HG02970 (cell line): Measurements from ENCODE around the gene LNPEP.

Source experiments
- ATAC-seq: cut with Tn5 transposase; IDR thresholded peaks from one replicate; pipeline ENCODE4 v1.9.1; 2021; ENCODE audit warnings: mild to moderate bottlenecking, moderate library complexity, moderate number of reproducible peaks; ENCODE audit not compliant: unreplicated experiment, low FRiP score

The LNPEP gene

DNA sequence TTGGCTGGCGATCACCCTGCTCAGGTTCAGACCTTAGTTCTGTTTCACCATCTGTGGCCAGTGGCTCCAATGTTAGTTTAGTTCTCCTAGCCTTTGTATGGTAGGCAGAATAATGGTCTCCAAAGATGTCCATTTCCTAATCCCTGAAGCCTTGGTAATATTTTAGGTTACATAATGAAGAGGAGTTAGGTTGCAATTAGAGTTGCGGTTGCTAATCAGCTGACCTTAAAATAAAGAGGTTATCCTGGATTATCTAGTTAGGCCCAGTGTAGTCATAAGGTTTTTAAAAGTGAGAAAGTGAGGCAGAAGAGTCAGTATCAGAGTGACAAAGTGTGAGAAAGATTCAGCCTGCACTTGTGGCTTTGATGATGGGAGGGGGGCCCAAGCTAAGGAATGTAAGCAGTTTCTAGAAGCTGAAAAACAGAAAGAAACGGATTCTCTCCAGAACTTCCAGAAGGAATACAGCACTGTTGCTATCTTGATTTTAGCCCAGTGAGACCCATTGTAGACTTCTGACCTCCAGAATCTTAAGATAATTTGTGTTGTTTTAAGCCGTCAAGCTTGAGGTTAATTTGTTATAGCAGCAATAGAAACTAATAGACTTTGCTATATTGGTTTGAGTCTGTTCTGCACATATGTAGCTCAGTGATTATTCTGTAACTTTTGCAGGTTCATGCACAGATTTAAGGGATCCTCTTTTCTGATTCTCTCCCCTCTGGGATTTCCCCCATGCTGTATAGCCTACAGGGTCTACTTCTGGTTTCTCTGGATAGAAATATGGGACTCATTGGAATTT lies 21.6 kb downstream of the LNPEP start:
- ATAC-seq, result no peak

DNA sequence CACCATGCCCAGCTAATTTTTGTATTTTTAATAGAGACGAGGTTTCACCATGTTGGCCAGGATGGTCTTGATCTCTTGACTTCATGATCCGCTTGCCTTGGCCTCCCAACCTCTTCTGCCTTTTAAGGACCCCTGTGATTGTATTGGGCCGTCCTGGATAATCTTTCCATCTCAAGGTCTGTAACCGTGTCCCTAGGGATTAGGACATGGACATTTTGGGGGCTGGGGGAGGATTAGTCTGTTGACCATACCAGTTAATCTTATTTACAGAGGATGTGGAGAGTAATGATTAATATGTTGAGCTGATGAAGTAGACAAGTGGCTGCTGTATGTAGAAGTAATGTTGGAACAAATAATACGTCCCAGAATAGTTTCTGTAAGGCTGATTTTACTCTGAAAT lies 23.1 kb downstream of the LNPEP start:
- no peak for ATAC-seq

DNA sequence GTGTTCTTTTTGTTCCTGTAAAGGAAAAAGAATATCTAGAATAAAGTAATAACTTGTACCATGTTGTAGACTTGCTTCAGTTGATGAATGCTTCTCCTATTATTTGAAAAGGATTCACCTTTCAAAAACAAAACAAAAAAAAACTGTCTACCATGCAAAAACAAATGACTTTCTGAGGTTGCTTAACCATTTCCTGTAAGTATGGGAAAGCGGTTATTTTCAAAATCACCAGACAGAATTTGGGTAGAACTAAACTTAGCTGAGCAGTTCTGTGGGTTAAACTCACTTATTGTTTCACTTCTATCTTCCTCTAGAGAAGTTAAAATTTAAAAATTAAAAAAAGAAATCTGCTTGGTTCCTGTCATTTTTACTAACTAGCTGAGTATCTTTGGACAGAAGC lies 25.2 kb downstream of the LNPEP start:
- ATAC-seq, result no peak

DNA sequence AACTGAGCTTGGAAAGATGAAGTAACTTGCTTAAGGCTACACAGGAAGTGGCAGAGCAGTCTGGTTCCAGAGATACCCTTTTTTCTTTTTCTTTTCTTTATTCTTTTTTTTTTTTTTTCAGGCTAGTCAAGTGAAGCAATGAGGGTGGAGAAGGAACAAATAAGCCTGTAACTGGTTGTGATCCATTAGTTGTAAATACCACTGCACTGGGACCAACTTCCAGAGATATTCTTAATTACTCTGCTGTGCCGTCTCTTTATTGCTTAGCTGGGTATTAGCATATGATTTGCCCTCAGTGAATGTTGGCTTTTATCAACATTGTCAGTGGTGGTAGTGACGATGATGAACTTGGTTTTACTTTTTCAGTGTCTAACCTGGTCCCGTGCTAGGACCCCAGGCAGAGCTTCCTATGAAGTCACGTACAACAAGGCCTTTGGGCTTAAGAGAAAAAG lies 26.7 kb downstream of the LNPEP start:
- ATAC-seq, result no peak

DNA sequence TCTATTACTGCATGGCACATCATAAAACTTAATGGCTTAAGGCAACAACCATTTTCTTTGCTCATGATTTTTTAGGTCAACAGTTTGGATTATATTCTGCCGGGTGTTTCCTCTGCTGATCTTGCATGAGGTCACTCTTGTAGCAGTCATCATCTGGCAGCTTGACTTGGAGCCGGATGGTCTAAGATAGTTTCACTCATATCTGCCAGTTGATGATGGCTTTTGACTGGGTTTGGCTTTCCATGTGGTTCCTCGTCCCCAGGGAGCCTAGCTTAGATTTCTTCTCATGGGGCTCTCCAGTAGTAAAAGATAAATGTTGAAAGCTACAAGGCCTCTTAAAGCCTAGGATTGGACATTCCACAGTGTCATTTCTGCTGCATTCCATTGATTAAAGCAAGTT lies 27.4 kb downstream of the LNPEP start:
- ATAC-seq, result no peak

DNA sequence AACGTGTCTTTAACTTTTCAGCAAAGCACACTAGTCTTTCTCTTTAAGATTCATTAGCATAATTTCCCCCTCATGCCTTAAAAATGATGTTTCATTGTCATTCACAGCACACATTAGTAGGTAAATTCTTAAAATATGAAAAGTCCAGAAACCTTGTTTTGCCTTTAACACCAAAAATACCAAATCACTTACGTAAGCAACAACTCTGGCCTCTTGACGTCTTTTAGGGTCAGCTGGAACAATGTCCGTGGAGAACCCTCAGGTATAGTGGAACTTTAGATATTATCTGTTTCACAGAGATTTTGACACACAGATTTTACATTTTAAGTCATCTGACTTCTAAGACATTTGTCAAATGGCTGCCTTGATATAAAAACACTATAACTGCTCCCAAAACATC lies 30.9 kb downstream of the LNPEP start:
- ATAC-seq, result no peak

DNA sequence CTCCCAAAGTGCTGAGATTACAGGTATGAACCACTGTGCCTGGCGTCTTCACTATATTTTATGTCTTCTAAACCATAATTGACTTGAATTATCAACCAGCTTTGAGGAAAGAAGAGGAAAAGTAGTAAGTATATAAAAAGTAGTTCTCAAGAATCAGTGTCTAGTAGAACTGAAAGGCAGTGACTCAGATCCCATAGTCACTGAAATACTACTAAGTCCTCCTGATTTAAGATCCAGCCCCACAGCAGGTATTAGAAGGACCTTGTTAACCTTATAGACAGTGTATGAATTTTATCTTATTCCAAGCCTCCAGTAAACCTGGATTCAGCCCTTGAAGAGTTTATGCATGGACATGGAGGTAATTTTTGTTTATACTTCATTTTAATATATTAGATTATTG lies 31.5 kb downstream of the LNPEP start:
- no peak for ATAC-seq

DNA sequence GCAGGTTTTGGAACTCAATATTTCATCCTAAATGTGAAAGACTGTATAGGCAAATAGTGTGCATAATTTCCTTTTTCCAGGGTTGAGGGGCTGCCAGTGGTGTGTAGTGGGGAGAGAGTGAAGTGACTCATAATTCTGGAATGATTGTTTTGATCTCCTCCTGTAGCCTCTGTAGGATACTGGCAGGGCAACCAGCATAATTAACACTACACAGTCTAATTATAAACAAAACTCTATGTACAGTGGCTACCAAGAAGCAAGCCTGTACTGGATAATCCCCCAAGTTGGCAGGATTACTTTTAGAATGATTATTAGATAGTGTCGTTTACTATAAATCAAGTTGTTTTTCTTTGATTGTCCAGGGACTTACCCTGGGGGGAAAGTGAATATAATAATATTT lies 32.2 kb downstream of the LNPEP start:
- ATAC-seq, result no peak

DNA sequence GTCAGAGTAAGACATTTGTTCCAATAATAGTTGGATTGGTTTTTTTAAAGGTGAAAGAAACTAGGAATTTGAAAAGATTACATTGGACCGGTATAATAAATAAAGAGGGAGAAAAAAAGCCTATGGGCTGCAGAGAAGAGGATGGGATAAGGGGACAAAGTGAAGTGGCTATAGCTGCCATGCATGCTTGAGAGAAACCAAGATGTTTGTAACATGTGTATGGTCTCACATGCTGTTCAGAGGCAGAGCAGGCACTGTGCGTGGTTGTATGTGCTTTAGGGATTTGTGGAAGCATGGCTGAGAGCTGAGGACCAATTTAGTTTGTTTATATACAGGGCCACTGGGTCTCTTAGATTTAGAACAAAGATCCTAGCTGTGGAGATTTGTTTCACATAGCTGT lies 32.7 kb downstream of the LNPEP start:
- no peak for ATAC-seq

DNA sequence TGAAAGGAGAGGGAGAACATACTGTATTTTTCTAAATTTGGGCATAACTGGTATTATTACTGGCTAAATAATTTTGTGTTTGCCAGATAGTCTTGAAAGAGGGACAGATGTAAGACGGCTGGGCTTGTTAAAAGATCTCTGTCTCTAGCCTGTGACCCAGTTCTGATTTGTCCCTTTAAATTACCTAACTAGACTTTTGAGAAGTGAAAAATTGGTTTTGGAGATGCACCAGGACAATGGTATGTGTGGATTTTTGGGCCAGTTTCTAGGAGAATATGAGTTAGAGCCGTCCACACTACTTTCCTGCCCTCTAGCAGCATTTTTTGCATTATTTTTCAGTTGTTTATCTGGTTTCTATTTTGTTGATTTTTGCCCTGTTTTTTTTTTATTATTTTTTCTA lies 33.5 kb downstream of the LNPEP start:
- no peak for ATAC-seq

DNA sequence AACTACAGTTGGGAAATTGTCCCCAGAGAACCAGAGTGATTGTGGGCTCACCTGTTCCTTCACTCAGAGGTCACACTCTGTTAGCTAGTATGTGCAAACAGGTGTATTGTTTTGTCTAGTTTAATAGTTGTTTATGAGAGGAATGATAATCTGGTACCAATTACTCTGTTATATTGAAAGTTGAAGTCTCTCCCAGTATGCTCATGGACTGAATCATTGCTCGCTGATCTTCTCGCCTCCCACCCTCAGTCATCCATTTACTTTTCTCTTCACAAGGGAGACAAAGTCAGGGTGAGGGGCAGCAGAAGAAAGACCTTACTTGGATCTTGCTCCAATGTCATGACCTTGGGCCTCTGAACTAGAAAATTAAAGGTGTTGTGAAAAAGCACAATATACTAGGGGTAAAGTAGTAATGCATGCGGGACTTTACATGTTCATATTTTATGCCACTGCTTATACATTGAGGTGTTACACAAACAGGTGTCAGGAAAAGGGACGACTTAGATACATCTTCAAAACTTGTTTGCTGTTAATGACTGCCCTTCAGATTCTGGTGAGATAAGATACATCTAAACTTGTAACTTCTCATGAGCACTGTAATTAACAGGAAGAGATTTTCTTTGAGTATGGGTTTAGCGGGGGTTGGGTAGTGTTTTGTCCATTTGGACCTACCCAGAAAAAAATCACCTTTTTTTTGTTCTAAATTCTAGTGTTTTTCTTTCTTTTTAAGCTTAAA lies 36.9 kb downstream of the LNPEP start:
- no peak for ATAC-seq

DNA sequence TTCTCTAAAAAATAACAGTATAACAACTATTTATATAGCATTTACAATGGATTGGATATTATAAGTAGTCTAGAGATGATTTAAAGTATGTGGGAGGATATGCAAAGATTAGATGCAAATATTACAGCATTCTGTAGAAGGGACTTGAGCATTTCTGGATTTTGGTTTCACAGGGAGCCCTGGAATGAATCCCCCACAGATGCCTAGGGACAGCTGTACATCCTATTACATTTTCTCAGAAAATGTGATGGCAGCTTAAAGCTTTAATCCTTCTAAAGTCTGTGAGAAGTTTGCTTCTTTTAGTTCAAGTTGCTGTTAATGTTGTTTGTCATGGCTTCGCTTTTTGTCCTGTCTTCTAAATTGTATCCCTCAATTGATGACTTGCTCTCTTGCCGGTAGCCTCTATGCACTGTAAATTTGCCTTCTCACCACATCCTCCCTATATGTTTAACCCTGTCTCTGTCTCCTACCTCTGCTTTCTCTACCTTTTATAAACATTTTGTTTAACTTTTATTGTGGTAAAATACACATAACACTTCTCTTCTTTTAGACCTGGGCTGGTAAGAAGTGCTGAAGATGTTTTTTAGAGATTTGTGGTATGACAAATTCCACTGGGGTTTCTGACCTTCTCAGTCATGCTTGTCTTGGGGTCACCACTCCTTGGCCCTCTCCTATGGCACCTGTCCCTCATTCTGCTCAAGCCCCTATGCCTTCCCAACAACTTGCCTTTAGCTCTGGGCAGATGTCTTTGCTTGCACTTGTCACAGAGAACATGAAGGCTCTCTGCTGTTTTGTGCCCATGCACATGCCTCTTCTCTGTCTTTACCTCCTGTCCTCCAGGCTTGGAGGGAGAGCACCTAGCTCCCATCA lies 37.9 kb downstream of the LNPEP start:
- no peak for ATAC-seq

DNA sequence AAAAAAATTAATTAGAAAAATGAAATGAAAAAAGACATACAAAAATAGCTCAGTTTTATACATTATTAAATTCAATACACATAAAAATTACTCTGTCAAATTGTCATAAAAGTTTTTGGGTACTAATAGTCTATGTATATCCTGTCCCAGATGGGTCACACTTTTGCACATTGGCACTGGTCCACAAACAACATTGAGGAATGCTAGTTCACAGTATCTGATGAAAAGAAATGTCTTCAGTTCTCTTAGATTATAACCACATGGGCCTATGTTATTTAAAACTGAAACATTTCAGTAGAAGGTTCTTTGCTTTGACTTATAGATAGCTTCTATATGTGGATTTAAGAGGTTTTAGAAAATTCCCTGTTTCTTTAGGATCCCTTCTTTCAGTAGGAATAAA lies 39.8 kb downstream of the LNPEP start:
- no peak for ATAC-seq

DNA sequence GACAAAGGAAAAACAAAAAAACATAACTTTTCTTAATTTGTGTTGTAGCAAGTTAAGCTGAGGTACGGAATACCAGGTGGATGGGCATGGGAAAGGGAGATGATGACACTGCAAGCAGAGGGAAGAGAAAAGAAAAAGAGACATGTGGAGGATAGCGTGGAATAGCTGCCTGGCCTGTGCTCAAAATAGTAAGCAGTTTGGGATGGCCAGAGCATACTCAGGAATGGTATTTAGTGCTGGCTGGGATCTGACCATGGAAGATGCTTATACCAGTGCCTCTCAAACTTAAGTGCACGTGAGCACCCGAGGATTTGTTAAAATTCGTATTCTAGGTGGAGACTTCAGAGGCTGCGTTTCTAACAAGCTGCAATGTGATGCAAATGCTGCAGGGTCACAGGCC lies 41.3 kb downstream of the LNPEP start:
- ATAC-seq, result no peak

DNA sequence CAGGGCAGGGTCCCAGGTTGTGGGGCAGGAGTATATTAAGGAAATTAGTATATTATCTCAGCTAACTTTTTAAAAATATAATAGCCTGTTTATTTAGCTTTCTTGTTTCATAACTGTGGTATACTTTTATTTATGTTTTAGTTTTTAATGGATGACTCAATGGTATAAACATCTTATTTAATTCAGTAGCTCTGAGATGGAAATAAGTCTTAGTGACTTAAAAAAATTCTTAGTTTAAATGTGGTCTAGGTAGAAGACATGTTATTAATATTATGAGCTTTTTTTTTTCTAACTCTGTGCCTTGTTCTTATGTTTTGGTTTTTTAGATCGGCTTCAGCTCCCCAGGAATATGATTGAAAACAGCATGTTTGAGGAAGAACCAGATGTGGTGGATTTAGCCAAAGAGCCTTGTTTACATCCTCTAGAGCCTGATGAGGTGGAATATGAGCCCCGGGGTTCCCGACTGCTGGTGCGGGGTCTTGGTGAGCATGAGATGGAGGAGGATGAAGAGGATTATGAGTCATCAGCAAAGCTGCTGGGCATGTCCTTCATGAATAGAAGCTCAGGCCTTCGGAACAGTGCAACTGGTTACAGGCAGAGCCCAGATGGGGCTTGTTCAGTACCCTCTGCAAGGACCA lies 43.1 kb downstream of the LNPEP start:
- ATAC-seq, result no peak

DNA sequence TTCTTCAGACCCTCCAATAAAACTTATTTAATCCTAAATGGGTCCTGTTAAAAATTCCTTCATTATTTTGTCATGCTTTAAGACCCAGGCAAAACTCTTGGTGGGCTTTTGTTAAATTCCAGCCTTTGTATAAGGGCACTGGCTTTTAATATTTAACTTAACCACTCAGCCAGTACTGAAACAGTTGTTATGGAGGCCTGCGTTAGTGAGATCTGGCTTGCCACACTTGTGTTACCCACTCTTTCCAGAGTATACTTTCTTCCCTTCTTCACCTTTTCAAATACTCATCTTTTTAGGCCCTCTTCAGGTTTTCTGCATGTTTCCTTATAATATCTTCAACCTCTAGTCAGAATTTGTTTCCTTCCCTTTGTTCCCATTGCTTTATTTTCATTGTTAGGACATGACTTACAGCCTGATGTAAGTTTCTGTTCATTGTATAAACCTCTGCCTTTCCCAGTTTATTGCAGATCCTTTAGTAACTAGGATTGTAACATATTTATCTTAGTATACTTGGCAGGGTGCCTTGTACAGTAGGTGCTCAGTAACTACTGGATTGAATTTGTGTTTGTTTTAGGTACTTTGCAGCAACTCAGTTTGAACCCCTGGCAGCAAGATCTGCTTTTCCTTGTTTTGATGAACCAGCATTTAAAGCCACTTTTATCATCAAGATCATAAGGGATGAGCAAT lies 48.8 kb downstream of the LNPEP start:
- ATAC-seq, result no peak

DNA sequence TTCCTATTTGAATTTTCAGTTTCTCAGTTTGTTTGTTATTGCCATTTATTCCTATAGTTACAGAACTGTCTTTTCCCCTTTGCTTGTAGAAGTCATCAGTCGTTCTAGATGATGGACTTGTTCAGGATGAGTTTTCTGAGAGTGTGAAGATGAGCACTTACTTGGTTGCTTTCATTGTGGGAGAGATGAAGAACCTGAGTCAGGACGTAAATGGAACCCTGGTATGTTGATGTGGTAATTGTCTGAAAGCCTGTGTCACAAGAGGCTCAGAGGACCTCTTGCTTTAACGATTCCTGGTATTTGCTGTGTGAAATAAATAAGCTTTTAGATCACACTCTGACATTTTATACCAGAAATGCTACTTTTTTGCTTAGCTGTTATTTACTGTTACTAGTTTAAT lies 50.6 kb downstream of the LNPEP start:
- no peak for ATAC-seq

DNA sequence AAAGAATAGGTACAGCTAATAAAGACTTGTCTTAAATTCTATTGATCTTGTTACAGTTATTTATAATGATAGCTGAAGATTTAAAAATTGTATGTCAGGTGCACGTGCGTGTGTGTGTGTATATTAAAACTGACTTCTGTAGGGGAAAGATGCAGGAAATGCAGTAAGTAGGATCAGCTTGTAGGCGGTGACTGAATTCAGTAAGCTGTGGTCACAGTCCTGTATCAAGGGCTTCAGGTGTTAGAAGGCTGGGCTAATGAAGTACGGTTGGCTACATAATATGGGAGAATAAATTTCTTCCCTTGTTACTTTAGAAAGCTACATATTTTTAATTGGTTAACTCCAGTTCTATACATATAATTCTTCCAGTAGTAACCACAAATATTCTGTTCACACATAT lies 54.2 kb downstream of the LNPEP start:
- no peak for ATAC-seq

DNA sequence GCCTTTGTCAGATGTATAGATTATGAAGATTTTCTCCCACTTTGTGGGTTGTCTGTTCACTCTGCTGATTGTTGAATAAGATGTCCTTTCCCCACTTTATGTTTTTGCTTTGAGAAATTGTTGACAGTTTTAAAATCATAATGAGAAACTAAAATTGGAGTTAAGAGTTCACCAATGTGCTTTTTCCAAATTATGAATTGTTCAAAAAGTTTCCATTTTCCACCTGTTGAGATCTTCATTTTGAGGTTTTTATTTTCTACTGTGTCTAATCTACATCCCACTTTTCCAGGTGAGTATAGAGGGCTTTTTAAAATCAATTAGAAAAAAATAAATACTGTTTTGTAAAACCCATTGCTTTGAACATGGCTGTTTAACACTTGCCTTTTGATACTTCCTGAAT lies 55.8 kb downstream of the LNPEP start:
- ATAC-seq, result no peak

DNA sequence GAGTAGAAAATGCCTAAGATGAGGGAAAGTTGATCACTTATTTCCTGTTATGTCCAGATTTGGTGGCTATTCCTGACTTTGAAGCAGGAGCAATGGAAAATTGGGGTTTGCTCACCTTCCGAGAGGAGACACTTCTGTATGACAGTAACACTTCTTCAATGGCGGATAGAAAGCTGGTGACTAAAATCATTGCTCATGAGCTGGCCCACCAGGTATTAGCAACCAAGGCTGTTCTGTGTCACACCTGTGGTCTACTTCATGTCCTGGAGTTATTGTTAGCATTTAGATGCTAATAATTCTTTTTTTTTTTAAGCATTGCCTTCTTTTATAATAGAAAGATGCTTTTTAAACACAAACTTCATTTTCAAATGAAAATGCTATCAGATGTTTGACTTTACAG lies 57.9 kb downstream of the LNPEP start:
- ATAC-seq, result no peak
